Measurements from ENCODE around the gene CUX1.
A peak's percentile ranks its signal among the peaks of the same experiment; 100 is the strongest.
"Not testable (repeated sequence)": the region's sequence is repeated elsewhere in the genome, so short reads cannot be mapped to it uniquely, and the experiment has no call there.

The CUX1 gene

GRCh38 chr7:102117743-102118142 is 300.3 kb downstream of the CUX1 start:
- no peak for DNase-seq

GRCh38 chr7:102119213-102119651 is 301.8 kb downstream of the CUX1 start:
- no peak for DNase-seq

- DNase-seq: no peak
Measured at GRCh38 chr7:102119925-102120324, 302.5 kb downstream of the CUX1 start.

GRCh38 chr7:102120666-102121195 is 303.3 kb downstream of the CUX1 start:
- DNase-seq: no peak

GRCh38 chr7:102122026-102122425 is 304.6 kb downstream of the CUX1 start:
- no peak for DNase-seq

GRCh38 chr7:102125127-102125596 is 307.7 kb downstream of the CUX1 start:
- peak; percentile 45 for DNase-seq

- DNase-seq: no peak
Measured at GRCh38 chr7:102128303-102128702, 310.9 kb downstream of the CUX1 start.

- no peak for DNase-seq
Measured at GRCh38 chr7:102129636-102130370, 312.4 kb downstream of the CUX1 start.

- DNase-seq: no peak
Measured at GRCh38 chr7:102132209-102132752, 314.9 kb downstream of the CUX1 start.

GRCh38 chr7:102138676-102139075 is 321.2 kb downstream of the CUX1 start:
- DNase-seq: no peak

- no peak for DNase-seq
Measured at GRCh38 chr7:102140952-102141370, 323.5 kb downstream of the CUX1 start.

- DNase-seq: not testable (repeated sequence)
Measured at GRCh38 chr7:102142433-102142832, 325.0 kb downstream of the CUX1 start.

- no peak for DNase-seq
Measured at GRCh38 chr7:102146122-102146521, 328.7 kb downstream of the CUX1 start.

GRCh38 chr7:102147008-102147407 is 329.6 kb downstream of the CUX1 start:
- no peak for DNase-seq

GRCh38 chr7:102148799-102149198 is 331.4 kb downstream of the CUX1 start:
- DNase-seq: no peak

GRCh38 chr7:102149416-102149815 is 332.0 kb downstream of the CUX1 start:
- DNase-seq: no peak

GRCh38 chr7:102150266-102150665 is 332.8 kb downstream of the CUX1 start:
- no peak for DNase-seq

GRCh38 chr7:102152672-102153598 is 335.5 kb downstream of the CUX1 start:
- DNase-seq: peak; percentile 60

GRCh38 chr7:102153599-102153946 is 336.1 kb downstream of the CUX1 start:
- DNase-seq: no peak

GRCh38 chr7:102154425-102154824 is 337.0 kb downstream of the CUX1 start:
- no peak for DNase-seq

- no peak for DNase-seq
Measured at GRCh38 chr7:102155821-102156441, 338.5 kb downstream of the CUX1 start.

- no peak for DNase-seq
Measured at GRCh38 chr7:102156867-102157266, 339.4 kb downstream of the CUX1 start.

GRCh38 chr7:102165136-102165535 is 347.7 kb downstream of the CUX1 start:
- DNase-seq: no peak

Data from 8988T (cell line).